ENCODE results near the gene TRIM7. TPM values are rescaled to one million over a fixed set of nuclear protein-coding genes. Genes with fewer than 3 reads are reported as not detected.

The TRIM7 gene
- polyA plus RNA-seq, 1 donor from 2014 or later = 2.1 TPM

- H3K9me2 ChIP-seq (ENCODE audit: insufficient read depth, low read length) = no peaks in the 10 kb centered on the region
- H3K79me2 ChIP-seq (replicated peaks; ENCODE audit: insufficient read depth, low read length) = peaks cover 29% of the 10 kb centered on the region
- peaks cover 15% of the 10 kb centered on the region for H3K36me3 ChIP-seq (ENCODE audit: insufficient read depth, low read length)
- H4K20me1 ChIP-seq (ENCODE audit: insufficient read depth) = no peaks in the 10 kb centered on the region
- no peak overlapping the region for H3K4me2 ChIP-seq (ENCODE audit: low read length)
- no peaks in the 10 kb centered on the region for H3K9me3 ChIP-seq (ENCODE audit: low read length)
- no peak overlapping the region for H3K27ac ChIP-seq (ENCODE audit: low read length)
- no peaks in the 10 kb centered on the region for H3F3A ChIP-seq (ENCODE audit: insufficient read depth, low read length, poor library complexity, severe bottlenecking)
- H3K4me3 ChIP-seq (ENCODE audit: low read length) = no peak overlapping the region
- H3K27me3 ChIP-seq (ENCODE audit: insufficient read depth, low read depth, low read length) = no peaks in the 10 kb centered on the region
- H2AFZ ChIP-seq (ENCODE audit: low read depth, low read length) = no peak overlapping the region
- TF ChIP-seq REST (IDR thresholded peaks at IDR 0.05; ENCODE audit: borderline replicate concordance) (no peak), EP300 (conservative IDR thresholded peaks at IDR 0.05; ENCODE audit: poor library complexity, severe bottlenecking) (no peak), TAF1 (IDR thresholded peaks at IDR 0.05; ENCODE audit: low read depth) (no peak), RAD21 (conservative IDR thresholded peaks at IDR 0.05) (no peak), SMC3 (conservative IDR thresholded peaks at IDR 0.05; ENCODE audit: poor library complexity) (no peak), CTCF (IDR thresholded peaks at IDR 0.05; ENCODE audit: poor library complexity, severe bottlenecking) (no peak), EZH2 (IDR thresholded peaks at IDR 0.05; ENCODE audit: borderline replicate concordance, insufficient read depth, low read length, poor library complexity, severe bottlenecking) (no peak), POLR2AphosphoS5 (IDR thresholded peaks at IDR 0.05) (no peak), MXI1 (conservative IDR thresholded peaks at IDR 0.05; ENCODE audit: poor library complexity, severe bottlenecking) (no peak)
- no peak overlapping the region for H3K9ac ChIP-seq (ENCODE audit: low read length)
Observed at GRCh38 chr5:181239062-181239663, 34.2 kb upstream of the TRIM7 start.

- no peaks in the 10 kb centered on the region for H3K27me3 ChIP-seq (ENCODE audit: insufficient read depth, low read depth, low read length)
- peaks cover 24% of the 10 kb centered on the region for H3K79me2 ChIP-seq (replicated peaks; ENCODE audit: insufficient read depth, low read length)
- no peaks in the 10 kb centered on the region for H3K9me3 ChIP-seq (ENCODE audit: low read length)
- no peaks in the 10 kb centered on the region for H4K20me1 ChIP-seq (ENCODE audit: insufficient read depth)
- H3K4me3 ChIP-seq (ENCODE audit: low read length) = no peak overlapping the region
- no peak overlapping the region for H3K4me2 ChIP-seq (ENCODE audit: low read length)
- no peaks in the 10 kb centered on the region for H3F3A ChIP-seq (ENCODE audit: insufficient read depth, low read length, poor library complexity, severe bottlenecking)
- no peak overlapping the region for H2AFZ ChIP-seq (ENCODE audit: low read depth, low read length)
- H3K9ac ChIP-seq (ENCODE audit: low read length) = no peak overlapping the region
- TF ChIP-seq CTCF (IDR thresholded peaks at IDR 0.05; ENCODE audit: poor library complexity, severe bottlenecking) (no peak), REST (IDR thresholded peaks at IDR 0.05; ENCODE audit: borderline replicate concordance) (no peak), RAD21 (conservative IDR thresholded peaks at IDR 0.05) (no peak), EZH2 (IDR thresholded peaks at IDR 0.05; ENCODE audit: borderline replicate concordance, insufficient read depth, low read length, poor library complexity, severe bottlenecking) (no peak), POLR2AphosphoS5 (IDR thresholded peaks at IDR 0.05) (no peak), TAF1 (IDR thresholded peaks at IDR 0.05; ENCODE audit: low read depth) (no peak), SMC3 (conservative IDR thresholded peaks at IDR 0.05; ENCODE audit: poor library complexity) (no peak), MXI1 (conservative IDR thresholded peaks at IDR 0.05; ENCODE audit: poor library complexity, severe bottlenecking) (no peak), EP300 (conservative IDR thresholded peaks at IDR 0.05; ENCODE audit: poor library complexity, severe bottlenecking) (no peak)
- H3K36me3 ChIP-seq (ENCODE audit: insufficient read depth, low read length) = peaks cover 15% of the 10 kb centered on the region
- no peaks in the 10 kb centered on the region for H3K9me2 ChIP-seq (ENCODE audit: insufficient read depth, low read length)
- H3K27ac ChIP-seq (ENCODE audit: low read length) = no peak overlapping the region
Observed at GRCh38 chr5:181237729-181238385, 32.9 kb upstream of the TRIM7 start.

All from neural cell (in vitro differentiated cells).